GM04503 (cell line): ENCODE results near the gene CPVL.

Source experiments
- DNase-seq: peaks from one replicate; pipeline ENCODE4 v3.0.0-alpha.2; 2012; ENCODE audit warnings: low read depth

Gene CPVL

GRCh38 chr7:29156907-29157452 is 10.6 kb upstream of the CPVL start:
- DNase-seq, result no peak

GRCh38 chr7:29154076-29154475 is 7.7 kb upstream of the CPVL start:
- DNase-seq, result no peak

GRCh38 chr7:29150856-29151255 is 4.5 kb upstream of the CPVL start:
- DNase-seq, result no peak

- no peak for DNase-seq
These were observed 2.7 kb upstream of the CPVL start for GRCh38 chr7:29149036-29149435.

- DNase-seq, result no peak
These were observed 1.5 kb upstream of the CPVL start for GRCh38 chr7:29147821-29148220.

GRCh38 chr7:29146888-29147609 is 712 bp upstream of the CPVL start:
- peak; percentile 20 for DNase-seq

- no peak for DNase-seq
These were observed 732 bp downstream of the CPVL start for GRCh38 chr7:29145553-29146056.

- DNase-seq, result no peak
These were observed 2.6 kb downstream of the CPVL start for GRCh38 chr7:29143751-29144150.

GRCh38 chr7:29142021-29142727 is 4.2 kb downstream of the CPVL start:
- DNase-seq, result no peak

- no peak for DNase-seq
These were observed 5.4 kb downstream of the CPVL start for GRCh38 chr7:29140873-29141468.

- no peak for DNase-seq
These were observed 6.5 kb downstream of the CPVL start for GRCh38 chr7:29139796-29140195.

GRCh38 chr7:29139191-29139590 is 7.1 kb downstream of the CPVL start:
- no peak for DNase-seq

GRCh38 chr7:29138588-29138987 is 7.7 kb downstream of the CPVL start:
- DNase-seq, result no peak

- no peak for DNase-seq
These were observed 10.5 kb downstream of the CPVL start for GRCh38 chr7:29135846-29136245.

- DNase-seq, result no peak
These were observed 13.4 kb downstream of the CPVL start for GRCh38 chr7:29132980-29133379.

GRCh38 chr7:29131678-29132077 is 14.7 kb downstream of the CPVL start:
- no peak for DNase-seq

- DNase-seq, result no peak
These were observed 16.2 kb downstream of the CPVL start for GRCh38 chr7:29130096-29130495.

- no peak for DNase-seq
These were observed 18.8 kb downstream of the CPVL start for GRCh38 chr7:29127527-29127926.

- no peak for DNase-seq
These were observed 19.5 kb downstream of the CPVL start for GRCh38 chr7:29126804-29127203.

- no peak for DNase-seq
These were observed 22.6 kb downstream of the CPVL start for GRCh38 chr7:29123626-29124190.

GRCh38 chr7:29122759-29123158 is 23.6 kb downstream of the CPVL start:
- DNase-seq, result no peak

- no peak for DNase-seq
These were observed 24.3 kb downstream of the CPVL start for GRCh38 chr7:29122081-29122480.

- DNase-seq, result no peak
These were observed 25.4 kb downstream of the CPVL start for GRCh38 chr7:29120955-29121354.
